ENCODE data around the gene TBC1D10B.
"Not testable (repeated sequence)": the region's sequence is repeated elsewhere in the genome, so short reads cannot be mapped to it uniquely, and the experiment has no call there.

DNA sequence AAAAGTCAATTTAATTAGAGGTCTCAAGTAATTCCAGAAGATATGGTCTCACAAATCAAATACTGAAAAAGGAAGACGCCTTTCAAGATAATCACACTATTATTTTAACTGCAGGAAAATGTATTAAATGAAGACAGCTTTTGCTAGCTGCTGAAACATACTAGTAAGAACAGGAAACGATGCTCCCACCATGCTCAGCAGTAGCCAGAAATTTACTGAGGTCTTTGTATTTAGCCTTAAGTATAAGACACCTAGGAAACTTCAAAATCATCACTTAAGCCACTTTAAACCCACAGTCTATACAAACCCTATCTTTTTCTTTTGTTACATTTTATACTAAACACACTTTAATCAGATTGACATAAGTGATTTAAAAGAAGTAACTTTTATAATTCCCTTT, 51.6 kb downstream of the TBC1D10B start:
- TF ChIP-seq, protein P1, sequence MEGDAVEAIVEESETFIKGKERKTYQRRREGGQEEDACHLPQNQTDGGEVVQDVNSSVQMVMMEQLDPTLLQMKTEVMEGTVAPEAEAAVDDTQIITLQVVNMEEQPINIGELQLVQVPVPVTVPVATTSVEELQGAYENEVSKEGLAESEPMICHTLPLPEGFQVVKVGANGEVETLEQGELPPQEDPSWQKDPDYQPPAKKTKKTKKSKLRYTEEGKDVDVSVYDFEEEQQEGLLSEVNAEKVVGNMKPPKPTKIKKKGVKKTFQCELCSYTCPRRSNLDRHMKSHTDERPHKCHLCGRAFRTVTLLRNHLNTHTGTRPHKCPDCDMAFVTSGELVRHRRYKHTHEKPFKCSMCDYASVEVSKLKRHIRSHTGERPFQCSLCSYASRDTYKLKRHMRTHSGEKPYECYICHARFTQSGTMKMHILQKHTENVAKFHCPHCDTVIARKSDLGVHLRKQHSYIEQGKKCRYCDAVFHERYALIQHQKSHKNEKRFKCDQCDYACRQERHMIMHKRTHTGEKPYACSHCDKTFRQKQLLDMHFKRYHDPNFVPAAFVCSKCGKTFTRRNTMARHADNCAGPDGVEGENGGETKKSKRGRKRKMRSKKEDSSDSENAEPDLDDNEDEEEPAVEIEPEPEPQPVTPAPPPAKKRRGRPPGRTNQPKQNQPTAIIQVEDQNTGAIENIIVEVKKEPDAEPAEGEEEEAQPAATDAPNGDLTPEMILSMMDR (IDR thresholded peaks at IDR 0.05 in 4 of 5, conservative IDR thresholded peaks at IDR 0.05 in 1 of 5): not testable (repeated sequence)
- not testable (repeated sequence) for TF ChIP-seq POLR2A (IDR thresholded peaks at IDR 0.05)
